Measurements from ENCODE around the gene CLDN18.

Gene CLDN18

DNA sequence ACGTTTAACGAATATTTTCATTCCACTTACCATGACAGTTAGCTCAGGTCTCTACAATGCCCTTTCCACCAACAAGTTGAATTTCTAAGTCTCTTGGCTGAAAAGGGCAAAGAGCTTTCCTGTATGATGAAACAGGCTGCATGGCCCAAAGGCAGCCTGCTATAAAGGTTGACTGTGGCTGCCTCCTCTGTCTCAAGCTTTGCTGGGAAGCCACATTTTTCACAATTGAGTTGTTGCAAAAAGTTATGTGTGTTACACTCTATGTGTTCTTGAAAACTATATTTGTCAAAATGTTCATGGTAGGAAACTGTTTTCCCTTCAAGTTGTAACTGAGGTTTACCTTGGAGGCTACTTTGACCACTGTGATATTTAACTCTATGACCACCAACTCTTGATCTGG is 56.0 kb downstream of the CLDN18 start:
- DNase-seq = no peak

DNA sequence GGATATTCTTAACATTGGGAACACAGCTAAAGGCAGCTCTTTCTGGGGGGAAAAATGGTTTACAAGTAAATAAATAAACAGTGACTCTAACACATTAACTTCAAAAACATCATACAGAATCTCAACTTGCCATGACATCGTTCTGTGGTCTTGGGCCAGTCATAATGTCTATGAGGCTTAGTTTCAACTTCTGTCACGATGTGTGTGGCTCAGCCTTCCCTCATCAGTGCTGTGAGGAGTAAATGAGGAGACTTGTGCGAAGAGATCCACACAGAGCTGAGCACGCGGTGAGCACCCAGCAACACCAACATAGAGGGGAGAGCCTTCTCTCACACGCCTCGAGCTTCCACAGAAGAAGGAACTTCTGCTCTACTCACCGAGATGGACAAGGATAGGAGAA is 56.4 kb downstream of the CLDN18 start:
- DNase-seq = no peak

GRCh38 chr3:138066972-138067371 is 57.0 kb downstream of the CLDN18 start:
- DNase-seq = no peak

DNA sequence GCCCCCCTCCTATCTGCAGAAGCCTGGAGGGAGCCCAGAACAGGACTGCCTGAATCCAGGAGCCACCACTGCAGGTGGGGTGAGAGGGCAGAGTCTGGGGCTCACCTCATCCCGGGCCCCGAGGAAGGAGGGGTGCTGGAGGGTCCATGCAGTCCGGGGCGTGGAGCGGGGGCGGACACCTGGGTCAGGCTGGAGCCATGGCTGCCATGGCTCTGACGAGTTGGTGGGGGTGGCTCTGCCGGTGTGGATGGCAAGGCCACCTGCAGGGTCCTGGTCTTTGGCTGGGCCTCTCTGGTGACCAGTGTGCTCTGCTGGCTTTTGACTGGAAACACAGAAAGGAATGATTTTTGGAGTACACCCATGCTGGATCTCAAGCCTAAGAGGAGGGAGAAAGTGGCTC is 58.1 kb downstream of the CLDN18 start:
- no peak for DNase-seq

DNA sequence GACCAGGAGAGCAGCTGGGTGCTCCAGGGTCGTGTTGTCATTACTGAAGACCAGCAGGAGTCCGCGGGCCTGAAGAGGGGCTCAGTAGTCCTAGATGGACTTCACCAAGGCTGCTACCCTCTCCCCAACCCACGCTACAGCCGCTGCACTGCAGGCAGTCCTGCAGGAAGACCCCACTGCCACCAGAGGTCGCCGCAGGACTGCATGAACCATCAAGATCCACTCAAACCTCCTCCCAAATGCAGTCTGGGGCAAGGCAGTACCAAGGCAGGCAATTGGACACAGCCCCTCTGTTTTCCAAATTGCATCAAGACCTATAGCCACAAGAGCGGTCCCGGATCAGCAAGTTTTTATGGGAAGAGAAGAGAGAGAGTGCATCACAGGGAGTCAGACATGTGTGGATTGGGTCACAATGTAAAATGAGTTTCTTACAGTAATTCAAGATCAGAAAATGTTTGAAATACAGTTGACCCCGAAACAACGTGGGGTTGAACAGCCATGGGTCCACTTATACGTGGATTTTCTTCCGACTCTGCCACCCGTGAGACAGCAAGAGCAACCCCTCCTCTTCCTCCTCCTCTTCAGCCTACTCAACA is 58.7 kb downstream of the CLDN18 start:
- DNase-seq = peak; percentile 60 to 90

DNA sequence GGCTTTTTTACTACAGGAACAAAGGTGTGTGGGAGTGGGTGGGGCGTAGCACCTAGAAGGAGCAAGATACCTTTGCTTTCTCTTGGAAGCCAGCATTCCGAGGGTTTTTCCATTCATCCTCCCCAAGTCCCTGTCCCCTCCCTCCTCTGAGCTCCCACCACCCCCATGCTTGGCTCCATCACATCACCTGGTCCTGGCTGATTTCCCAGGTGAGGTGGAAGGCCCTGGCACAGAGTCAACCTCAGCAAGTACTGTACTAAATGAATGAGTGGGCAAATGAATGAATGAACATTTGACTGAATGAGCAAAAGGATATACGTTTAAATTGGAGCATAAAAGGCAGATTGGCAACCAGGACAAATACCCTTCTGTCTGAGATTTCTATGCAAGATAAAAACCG is 60.0 kb downstream of the CLDN18 start:
- no peak for DNase-seq

DNA sequence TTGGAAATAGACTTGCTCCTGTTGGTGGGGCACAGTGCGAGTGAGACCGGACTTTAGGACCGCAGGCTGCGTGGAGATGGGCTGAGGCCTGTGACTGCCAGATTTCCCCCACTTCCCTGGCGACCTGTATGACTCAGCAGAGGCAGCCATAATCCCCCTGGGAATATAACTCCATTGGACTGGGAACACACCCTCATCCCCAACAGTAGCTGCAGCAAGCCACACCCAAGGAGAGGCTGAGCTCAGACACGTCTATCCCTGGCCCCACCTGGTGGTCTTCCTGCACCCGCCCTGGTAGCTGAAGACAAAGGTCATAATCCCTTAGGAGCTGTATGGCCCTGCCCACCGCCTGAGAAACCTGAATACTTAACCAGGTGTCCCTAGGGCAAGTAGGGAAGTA is 62.8 kb downstream of the CLDN18 start:
- DNase-seq = peak in 1 of 2 experiments; percentile 12

GRCh38 chr3:138078096-138078495 is 68.1 kb downstream of the CLDN18 start:
- DNase-seq = no peak

DNA sequence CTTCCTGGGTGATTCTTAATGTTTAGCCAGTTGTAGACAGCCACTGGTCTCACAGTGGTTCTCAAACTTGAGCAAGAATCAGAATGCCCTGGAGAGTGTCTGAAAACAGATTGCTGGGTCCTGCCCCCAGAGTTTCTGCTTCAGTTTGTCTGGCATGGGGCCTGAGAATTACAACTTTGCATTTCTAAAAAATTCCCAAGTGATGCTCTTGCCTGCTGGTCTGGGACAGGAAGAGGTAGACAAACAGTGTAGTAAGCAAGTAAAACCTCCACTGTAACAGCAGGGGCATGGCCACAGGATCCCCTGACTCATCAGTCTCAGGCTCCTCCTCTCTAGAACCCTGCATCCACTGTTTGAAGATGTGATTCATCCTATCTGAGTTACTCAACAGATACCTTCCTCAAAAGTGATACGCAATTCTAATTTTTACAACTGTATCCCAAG is 69.0 kb downstream of the CLDN18 start:
- no peak for DNase-seq

- DNase-seq = no peak
Measured at GRCh38 chr3:138079901-138080300, 69.9 kb downstream of the CLDN18 start.

- no peak for DNase-seq
Measured at GRCh38 chr3:138081371-138082084, 71.6 kb downstream of the CLDN18 start.

DNA sequence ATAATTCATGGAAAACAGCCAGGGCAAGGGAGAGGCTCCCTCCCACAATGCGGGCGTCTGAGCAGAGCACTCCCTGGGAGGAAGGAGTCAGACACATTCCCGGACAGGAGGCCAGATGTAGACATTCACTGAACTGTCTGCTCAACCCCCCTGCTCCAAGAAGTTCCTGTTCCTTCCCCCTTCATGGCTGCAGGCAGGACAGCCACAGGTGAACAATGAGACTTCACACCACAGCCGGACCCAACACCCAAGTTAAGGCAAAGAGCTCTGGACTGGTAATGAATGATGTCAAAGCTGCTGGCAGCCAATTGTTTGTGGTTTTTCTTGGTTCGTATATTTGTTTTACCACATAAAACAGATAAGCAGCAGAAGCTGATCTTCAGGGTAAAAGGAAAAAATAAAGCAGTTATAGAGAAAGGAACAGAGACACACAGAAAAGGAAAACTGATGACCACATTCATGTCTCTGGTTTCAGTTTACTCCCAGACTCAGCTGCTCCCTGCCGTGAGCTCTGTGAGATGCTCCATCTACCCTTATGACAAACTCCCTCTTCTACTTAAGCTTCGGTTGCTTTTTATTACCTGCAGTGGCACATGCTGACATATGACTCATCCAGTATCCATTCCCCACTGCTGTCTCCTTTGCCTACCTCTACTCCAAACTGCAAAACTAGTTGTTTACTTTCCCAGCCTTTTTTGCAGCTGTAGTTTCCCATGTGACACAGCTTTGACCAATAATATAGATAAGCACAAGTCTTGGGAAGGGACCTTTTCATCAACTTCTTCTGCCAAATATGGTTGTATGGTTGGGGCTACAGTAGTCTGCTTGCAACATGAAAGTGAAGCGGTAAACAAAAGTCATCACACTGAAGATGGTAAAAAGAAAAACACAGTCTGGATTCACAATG is 72.4 kb downstream of the CLDN18 start:
- DNase-seq = no peak

DNA sequence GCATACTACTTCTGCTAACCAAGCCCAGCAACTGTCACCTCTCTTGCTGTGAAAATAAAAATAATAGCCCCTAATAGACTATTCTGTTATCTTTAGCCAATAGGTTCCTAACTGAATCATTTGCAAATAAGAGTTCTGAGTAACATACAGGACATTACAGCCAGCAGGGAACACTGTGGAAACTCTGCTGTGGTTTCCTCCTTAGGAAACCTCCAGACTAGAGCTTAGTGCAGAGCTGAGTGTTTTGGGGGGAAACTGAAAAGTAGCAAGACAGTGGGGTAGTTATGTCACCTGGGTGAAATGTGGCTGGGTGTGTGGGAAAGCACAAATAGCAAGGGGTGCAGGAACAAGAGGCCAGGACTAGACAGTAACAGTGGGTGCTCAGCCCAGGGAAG is 73.0 kb downstream of the CLDN18 start:
- DNase-seq = no peak
